GM13977 (cell line): Measurements from ENCODE around the gene MARS1.

Experiments
- DNase-seq: peaks from one replicate; pipeline ENCODE4 v3.0.0; 2012; ENCODE audit warnings: low spot score
- in situ Hi-C: fragments of 300-500 bp; cut with MboI; formaldehyde crosslinking; loops from one replicate; pipeline ENCODE4 v1.12.0; 2022; ENCODE audit warnings: low sequenced_read_pairs, low pct_unique_long_range_greater_than_20kb, mixed read lengths, inconsistent platforms; ENCODE audit not compliant: unreplicated experiment
- TF ChIP-seq, protein P1 (sequence below): IDR thresholded peaks from 2 replicates; pipeline ENCODE4 v1.5.1; 2012; ENCODE audit warnings: mild to moderate bottlenecking, control low read depth; ENCODE audit not compliant: insufficient read depth; ENCODE audit errors: extremely low read depth, missing control alignments

Gene MARS1

DNA sequence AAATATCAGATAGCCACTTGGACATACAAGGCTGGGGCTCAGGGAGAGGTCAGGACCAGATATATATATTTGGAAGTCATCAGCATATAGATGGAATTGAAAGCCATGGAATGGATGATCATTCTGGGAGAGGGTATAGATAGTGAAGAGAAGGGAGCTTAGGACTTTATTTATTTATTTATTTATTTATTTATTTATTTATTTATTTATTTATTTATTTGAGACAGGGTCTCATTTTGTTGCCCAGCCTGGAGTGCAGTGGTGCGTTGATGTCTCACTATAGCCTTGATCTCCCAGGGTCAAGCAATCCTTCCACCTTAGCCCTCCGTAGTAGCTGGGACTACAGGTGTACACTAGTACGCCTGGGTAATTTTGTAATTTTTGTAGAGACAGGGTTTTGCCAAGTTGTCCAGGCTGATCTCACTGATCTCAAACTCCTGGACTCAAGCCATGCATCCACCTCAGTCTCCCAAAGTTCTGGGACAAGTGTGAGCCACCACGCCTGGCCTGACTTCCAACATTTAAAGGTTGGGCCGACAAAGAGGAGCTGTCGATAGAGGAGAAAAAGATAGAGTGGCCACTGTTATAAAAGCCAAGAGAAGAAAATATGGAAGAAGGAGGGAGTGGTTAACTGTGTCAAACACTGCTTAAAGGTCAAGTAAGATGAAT is 41.4 kb upstream of the MARS1 start:
- in situ Hi-C loops, result no loop called here
- TF ChIP-seq, protein P1, sequence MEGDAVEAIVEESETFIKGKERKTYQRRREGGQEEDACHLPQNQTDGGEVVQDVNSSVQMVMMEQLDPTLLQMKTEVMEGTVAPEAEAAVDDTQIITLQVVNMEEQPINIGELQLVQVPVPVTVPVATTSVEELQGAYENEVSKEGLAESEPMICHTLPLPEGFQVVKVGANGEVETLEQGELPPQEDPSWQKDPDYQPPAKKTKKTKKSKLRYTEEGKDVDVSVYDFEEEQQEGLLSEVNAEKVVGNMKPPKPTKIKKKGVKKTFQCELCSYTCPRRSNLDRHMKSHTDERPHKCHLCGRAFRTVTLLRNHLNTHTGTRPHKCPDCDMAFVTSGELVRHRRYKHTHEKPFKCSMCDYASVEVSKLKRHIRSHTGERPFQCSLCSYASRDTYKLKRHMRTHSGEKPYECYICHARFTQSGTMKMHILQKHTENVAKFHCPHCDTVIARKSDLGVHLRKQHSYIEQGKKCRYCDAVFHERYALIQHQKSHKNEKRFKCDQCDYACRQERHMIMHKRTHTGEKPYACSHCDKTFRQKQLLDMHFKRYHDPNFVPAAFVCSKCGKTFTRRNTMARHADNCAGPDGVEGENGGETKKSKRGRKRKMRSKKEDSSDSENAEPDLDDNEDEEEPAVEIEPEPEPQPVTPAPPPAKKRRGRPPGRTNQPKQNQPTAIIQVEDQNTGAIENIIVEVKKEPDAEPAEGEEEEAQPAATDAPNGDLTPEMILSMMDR, result no peak
- no peak for DNase-seq

GRCh38 chr12:57448669-57449068 is 39.2 kb upstream of the MARS1 start:
- DNase-seq, result no peak
- TF ChIP-seq, protein P1, result no peak
- in situ Hi-C loops, result no loop called here

GRCh38 chr12:57449375-57449774 is 38.5 kb upstream of the MARS1 start:
- TF ChIP-seq, protein P1, result no peak
- no peak for DNase-seq
- in situ Hi-C loops, result no loop called here

DNA sequence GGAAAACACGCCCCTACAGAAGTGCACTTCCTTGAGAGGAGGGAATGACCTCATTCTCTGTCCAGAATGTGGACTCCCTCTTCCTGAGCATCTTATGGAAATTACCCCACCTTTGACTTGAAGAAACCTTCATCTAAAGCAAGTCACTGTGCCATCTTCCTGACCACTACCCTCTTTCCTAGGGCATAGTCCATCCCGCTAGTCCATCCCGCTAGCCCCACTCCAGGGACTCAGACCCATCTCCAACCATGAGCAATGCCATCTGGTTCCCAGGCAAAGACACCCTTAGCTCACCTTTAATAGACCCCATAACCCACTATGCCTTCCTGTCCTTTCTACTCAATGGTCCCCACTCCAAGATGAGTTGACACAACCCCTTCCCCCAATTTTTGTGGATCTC is 37.8 kb upstream of the MARS1 start:
- DNase-seq, result no peak
- in situ Hi-C loops, result loop anchor here (10.0 kb wide), 2 partner anchors 145 to 185 kb away; no protein-coding TSS in a partner anchor
- TF ChIP-seq, protein P1, result no peak

DNA sequence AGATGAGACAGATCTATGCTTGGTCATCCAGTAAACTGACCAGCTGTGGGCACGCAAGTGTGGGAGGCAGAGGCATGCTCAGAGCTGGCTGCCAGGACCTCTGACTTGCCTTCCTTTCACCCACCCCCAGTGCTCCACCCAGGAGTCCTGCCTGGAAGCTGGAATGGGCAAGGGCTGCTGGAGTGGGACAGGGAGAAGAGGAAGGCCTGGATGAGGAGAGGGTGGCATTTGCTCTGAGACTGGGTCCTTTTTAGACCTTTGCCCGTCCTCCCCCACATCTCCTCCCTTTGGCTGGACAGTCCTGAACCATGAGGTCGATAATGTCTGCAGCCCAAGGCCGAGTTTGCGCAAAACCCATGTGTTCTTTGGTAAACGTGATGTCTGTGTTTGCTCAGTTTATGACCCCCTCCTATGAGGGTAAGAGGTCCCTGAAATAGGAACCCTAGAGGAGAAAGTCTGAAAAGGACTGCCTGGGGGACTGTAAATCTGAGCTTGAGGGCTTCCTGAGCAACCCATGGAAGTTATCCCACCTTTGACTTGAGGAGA is 36.6 kb upstream of the MARS1 start:
- DNase-seq, result no peak
- TF ChIP-seq, protein P1, result no peak
- in situ Hi-C loops, result loop anchor here (10.0 kb wide), 2 partner anchors 147 to 187 kb away; no protein-coding TSS in a partner anchor

GRCh38 chr12:57452181-57452936 is 35.5 kb upstream of the MARS1 start:
- in situ Hi-C loops, result loop anchor here (10.0 kb wide), 2 partner anchors 148 to 188 kb away; no protein-coding TSS in a partner anchor
- TF ChIP-seq, protein P1, result no peak
- no peak for DNase-seq
